HG03039 (cell line): ENCODE measurements around the gene GNAL.
"Not testable (repeated sequence)": the region's sequence is repeated elsewhere in the genome, so short reads cannot be mapped to it uniquely, and the experiment has no call there.

Experiments
- ATAC-seq: cut with Tn5 transposase; IDR thresholded peaks from one replicate; pipeline ENCODE4 v1.9.1; 2021; ENCODE audit warnings: mild to moderate bottlenecking, moderate library complexity; ENCODE audit not compliant: unreplicated experiment

GNAL gene

DNA sequence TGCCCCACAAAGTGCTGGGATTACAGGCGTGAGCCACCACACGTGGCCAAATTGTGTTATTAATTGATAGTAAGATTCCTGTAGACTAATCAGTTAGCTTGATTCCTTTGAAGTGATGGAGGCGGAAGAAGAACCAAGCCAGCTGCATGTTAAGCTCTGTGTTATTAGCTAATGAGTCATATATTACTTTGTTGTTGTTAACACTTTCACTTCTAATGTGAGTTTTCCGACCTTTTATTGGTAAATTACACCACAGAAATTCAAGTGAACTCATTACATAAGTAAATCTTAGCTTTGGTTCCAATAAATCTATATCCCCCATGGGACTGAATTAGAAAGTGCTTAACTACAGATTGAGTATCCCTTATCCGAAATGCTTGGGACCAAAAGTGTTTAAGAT, 182.4 kb downstream of the GNAL start:
- ATAC-seq, result no peak

DNA sequence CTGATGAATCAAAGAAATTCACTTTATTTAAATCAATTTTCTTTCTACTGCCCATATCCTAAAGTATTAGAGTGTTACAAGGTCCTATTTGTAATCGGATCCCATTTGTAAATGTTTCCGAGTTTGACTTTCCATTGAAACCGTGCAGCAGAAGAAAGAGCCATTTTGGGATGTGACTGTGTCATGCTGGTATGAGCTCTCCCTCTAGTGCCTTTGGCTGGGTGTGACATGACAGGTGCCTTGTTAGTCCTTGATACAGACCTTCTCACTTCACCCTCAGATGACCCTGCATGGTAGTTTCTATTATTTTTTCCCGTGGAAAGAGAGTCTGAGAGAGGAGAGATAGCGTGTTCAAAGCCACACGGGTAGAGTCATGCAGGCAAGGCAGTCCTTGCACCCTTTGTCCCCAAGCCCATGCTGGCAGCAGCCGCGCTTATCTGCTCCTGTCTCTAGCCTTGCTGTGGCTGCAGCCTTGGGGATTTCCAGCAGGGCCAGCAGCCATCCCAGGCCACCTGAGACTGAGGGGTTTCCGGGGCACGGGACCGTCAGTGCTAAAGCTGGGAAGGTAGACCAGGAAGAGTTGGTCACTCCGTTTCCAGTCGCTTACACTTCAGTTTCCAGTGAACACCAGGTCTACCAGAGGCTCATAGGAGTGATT, 183.5 kb downstream of the GNAL start:
- ATAC-seq, result no peak

DNA sequence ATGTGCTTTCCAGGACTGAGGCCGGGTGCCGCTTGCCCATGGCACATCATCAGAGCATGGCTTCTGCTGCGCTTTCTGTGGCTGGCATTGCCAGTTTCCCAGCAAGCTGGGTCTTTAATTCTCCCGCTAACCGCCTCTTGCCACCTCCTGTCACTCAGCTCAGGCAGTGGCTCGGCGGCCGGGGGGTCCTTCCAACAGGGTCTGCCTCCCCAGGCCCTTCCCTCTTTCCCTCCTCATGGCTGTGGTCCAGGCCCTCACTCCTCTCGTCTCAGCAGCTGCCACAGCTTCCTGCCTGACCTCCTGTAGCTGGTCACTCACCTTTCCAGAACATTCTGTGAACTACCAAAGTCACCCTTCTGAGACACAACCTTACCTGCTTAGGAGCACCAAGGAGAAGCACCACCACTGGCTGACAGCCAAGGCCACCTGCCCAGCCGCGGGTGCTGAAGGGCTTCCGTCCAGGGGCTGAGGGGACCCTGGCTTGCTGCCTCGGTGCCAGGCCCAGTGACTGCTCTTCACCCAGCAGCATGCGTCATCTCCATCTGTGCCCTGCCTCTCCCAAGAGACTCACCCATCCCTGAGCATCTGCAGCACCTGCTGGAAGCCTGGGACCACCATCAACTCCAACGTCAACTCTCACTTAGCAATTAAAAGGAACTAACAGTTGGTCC, 184.7 kb downstream of the GNAL start:
- ATAC-seq, result no peak

DNA sequence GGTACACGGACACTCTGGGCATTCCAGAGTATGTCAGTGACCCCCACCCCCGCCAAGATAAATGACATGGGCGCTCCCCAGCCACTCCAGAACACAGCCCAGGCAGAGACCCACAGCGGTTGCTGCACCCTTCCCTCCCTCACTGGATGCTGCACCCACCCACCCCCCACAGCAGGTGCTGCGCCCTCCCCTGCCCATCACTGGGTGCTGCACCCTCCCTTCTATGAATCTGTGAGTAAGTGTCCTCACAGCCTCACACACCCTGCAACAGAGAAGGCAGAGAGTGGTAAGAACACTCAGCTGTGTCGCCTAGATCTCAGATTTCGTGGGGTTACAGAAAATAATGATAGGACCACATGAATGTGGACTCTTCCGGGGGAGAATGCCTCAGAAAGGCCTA, 185.6 kb downstream of the GNAL start:
- no peak for ATAC-seq

DNA sequence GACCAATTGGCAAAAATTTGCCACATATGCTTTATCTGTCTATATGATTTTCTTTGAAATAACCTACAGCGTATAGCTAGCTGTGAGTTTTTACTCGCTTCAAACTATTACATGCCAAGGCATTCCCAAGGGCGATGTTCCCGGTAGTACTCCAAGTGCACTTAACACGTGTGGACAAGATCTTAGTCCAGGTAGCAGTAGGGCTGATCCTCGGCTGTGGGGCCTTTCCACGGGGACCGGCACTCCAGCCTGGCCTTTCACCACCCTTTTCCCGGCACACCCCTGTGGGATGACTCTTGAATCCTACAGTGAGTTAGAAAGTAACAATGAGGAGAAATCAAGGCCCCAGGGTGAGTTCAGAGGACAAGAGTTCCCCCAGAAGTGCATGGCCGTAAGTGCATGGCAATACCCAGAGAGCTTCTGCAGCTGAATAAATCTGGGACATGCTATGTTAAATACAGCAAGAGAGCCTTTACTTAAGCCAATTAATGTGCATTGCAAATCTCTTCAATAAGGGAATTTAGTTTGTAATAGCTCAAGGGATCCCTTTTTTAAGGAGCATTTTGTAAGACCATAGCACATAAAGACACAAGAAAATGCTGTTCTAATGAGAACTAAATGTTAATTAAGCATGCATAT, 188.6 kb downstream of the GNAL start:
- ATAC-seq, result no peak

DNA sequence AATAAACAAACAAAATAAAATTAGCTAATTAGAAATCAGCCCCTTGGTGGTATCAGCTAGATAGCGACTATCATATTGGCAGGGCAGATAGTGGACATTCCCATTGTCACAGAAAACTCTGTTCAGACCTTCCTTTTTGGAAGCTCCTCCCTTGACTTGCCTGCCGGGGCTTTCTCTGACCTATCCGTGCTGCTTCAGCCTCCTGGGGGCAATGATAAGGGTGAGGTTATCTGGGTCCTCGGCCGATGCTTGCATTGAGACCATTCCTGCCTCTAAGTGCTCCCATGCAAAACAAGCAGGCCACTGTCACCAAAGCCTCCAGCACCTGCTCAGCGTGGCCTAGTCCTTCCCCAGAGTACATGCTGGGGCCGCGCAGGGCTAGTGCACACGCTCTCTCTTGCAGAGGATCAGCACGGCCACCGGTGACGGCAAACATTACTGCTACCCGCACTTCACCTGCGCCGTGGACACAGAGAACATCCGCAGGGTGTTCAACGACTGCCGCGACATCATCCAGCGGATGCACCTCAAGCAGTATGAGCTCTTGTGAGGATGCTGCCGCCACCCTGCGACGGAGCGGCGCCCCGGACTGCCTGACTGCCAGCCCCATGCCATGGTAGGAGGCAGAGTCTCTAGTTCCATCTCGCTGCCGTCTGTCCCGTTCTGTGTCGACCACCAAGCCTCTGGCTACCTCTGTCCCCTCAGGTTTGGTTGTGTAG, 191.7 kb downstream of the GNAL start:
- no peak for ATAC-seq

DNA sequence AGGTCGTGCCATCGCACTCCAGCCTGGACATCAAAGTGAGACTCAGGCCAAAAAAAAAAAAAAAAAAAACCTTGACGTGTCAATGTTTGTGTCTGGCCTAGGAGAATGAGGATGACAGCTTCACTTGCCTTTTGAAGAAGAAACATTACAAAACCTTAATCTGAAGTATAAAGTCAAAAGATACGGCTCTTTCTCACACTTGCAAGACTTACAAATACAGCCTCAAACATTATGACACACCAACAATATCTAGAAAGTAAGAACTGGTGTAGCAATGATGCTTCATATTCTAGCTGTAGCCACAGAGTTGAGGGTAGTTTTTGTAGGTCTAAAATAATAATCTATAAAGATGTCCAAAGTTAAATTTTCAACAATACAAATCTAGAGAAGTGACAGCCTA, 193.6 kb downstream of the GNAL start:
- no peak for ATAC-seq

DNA sequence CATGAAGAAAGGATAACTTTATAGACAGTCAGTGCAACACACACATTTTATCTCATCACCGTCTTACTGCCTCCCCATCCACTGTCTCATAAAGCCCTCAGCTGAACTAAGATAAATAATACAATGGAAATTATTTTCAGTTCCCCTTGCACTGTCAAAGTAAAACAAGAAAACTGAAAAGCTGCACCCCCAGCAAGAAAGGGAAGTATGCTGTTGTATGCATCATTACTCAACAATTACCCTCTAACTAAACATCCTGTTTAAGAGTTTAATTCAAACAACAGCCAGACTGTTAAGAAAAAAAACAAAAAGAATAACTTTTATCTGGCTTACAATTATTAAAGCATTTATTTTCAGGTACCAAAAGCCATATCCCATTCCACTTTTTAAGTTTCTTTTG, 194.1 kb downstream of the GNAL start:
- no peak for ATAC-seq

DNA sequence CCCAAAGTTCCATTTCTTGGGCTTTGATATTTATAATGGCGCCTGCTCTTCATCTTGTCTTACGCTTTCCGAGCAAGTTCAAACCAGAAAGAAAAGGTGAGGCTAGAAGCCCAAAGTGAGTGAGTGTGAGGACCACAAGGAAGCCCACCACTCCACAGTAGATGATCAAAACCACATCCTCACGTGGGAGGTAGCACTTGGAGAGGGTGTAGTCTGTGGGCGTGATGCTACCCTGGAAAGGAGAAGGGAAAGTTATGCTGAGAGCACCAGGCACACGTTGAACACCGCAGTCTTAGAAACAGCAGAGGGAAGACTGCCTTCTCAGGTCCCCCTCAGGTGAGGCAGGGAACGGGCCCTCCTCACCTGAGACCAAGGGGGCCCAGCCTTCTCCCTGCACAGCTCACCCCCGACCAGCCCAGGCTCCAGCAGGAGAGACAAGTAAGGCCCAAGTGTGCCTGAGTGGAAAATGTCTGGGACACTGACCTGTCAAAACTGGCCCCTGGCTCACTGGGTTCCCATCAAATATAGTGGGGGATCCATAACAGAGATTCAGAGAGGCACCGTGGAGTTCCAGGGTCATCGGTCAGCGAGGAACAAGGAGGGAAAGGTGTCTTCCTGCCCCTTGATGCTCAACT, 195.4 kb downstream of the GNAL start:
- no peak for ATAC-seq

DNA sequence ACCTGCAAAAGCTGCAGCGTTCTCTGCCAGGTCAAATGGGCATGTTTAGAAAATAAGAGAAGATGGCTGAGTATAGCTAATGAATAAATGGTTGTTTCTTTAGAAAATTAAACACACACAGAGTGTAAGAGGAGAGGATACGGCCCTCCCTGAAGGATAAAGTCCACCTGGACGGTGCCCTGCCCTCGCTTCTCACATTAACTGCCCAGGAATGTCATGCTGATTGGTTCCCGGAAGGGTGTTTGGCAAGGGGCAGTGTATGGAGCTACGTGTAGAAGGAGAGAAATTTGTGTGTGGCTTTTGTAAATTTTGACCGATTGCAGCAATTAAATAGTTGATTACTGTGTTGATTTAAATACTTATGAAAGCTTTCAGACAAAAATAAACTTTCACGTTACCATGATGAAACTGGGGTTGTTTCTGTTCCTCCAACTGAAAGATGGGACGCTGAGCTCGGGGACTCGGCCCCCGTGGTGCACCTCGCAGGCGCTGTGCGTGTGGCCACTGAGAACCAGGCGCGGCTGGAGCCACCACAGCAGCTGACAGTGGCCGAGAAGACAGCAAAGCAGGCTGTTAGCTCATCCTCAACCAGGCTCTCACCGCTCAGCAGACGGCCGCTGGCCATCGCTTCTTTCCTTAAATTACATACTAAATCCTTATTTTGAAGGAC, 196.3 kb downstream of the GNAL start:
- ATAC-seq, result no peak

DNA sequence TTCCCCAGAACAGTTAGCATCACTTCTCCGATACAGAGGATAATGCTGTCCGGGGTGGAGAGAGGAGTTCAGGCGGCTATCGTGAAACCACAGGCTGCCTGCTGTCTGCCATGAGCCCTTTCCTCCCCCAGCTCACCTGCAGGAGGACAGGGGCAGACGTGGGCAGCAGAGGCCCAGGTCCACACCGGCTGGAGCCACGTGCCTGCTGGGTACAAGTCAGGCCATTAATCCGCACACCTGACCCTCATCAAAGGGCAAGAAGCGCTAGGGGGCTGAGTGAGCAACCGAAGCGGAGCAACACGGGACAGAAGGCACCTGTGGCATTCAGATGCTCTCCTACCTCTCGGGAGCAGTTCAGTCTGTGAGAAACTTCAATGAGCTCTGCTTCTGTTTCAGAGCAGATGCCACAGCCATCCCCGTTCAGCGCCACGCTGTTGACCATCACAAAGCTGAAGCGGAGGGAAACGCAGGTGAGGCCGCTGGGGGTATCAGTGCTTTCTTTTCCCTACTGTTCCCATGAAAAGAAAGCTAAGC, 197.6 kb downstream of the GNAL start:
- ATAC-seq, result no peak

DNA sequence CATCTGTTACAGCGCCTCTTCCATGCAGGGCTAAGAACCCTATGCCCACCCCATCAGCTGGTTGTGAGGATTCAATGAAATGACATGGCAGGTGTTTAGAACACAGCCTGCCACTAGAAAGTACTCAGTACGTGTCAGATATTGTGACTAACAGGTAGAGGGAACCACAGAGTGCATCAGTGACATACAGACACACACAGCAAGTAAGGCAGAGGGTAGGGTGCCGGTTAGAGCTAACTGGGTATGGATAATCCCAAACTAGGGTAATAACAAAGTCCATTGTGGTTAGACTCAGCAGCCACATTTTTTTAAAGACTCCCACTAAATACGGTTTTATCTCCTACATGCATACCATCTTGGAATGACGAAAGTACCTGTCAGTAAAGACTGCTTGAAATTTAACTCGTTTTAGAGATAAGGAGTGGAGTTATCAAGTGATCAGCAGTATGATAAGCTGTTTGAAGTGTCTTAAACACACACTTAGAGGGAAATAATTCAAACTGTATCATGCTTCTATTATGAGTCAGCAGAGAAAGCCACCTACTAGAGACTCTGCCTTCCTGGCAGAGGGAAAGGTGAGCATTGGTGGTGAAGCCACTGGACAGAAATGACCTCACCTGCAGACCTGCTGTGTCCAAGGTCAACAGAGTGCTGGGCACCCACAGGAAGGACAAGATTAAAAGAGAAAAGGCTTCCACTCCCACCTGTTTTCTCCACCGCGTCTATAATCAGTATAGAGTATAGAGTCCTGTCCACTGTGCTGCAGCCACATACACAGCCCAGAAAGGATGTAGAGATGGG, 198.5 kb downstream of the GNAL start:
- ATAC-seq, result no peak

DNA sequence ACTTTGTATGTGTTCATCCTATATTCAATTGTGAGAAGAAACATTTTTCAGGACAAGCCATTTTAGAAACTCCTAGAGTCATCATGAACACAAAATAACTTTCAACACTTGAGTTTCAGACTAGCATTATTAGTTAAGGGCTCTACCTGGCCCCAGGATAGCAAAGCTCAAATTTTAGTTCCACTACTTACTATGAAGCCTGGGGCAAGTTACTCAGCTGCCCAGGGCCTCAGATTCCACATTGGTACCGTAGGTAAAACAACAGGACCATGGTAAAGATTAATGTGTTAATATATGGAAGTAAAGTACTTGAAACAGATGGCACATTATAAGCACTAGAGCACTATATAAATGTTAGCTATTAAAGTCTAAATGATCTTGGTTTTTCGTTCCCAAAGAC, 199.7 kb downstream of the GNAL start:
- no peak for ATAC-seq

DNA sequence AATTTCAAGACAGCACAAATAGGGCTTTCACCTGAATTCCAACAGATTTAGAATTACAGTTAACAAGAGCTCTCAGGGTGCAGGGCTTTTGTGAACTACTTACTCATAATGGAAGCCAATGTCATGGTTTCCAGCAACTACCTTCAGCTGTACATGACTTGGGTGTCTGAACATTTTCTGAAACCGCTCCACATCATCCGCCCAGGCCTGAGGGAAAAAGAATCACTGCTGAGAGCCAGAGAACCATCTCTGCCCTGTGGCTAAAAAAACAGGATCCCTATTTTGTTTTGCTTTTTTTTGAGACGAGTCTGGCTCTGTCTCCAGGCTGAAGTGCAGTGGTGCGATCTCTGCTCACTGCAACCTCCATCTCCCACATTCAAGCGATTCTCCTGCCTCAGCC, 200.2 kb downstream of the GNAL start:
- ATAC-seq, result no peak

DNA sequence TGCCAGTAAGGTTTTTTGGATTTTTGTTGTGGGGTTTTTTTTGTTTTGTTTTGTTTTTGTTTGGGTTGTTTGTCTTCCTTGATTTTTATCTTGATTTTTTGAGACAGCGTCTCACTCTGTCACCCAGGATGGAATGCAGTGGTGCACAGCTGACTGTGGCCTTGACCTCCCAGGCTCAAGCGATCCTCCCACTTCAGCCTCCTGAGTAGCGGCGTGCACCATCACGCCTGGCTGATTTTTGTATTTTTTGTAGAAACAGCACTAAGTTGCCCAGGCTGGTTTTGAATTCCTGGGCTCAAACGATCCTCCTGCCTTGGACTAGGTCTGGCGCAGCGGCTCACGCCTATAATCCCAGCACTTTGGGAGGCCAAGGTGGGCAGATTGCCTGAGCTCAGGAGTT, 202.7 kb downstream of the GNAL start:
- no peak for ATAC-seq

DNA sequence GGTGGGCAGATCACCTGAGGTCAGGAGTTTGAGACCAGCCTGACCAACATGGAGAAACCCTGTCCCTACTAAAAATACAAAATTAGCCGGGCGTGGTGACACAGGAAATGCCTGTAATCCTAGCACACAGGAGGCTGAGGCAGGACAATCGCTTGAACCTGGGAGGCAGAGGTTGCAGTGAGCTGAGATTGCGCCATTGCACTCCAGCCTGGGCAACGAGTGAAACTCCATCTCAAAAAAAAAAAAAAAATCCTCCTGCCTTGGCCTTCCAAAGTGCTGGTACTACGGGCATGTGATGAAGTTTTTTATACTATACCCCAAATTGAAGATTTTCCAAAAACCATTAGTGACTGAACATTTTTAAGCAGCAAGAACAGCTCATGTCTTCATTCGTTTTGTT, 203.4 kb downstream of the GNAL start:
- not testable (repeated sequence) for ATAC-seq

DNA sequence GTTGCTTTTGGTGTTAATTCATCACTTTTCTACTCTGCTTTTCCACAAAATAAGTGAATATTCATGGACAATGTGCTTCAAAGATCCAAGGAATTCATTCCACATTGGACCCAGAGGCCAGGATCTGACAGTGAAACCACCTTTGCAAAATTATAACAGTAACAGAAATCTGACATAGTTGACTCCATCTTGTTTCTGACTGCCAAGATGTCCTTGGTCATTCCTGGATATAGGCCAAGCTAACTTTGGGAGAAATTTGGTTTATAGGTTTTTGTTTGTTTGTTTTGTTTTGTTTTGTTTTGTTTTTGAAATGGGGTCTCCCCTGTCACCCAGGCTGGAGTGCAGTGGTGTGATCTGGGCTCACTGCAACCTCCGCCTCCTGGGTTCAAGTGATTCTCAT, 208.7 kb downstream of the GNAL start:
- ATAC-seq, result no peak

DNA sequence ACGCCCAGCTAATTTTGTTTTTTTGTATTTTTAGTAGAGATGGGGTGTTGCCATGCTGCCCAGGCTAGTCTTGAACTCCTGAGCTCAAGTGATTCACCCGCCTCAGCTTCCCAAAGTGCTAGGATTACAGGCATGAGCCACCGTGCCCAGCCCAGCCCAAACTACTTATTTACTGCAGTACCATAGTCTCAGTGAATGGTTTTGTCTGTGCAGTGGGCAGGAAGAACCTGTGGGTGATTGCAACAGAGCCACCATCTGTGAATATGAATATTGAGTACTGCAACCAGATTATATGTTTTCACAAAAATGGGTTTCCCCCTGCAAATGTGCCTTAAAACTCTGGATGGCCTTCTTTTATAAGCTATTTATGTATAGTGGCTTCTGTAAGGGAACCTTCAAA, 210.0 kb downstream of the GNAL start:
- no peak for ATAC-seq

DNA sequence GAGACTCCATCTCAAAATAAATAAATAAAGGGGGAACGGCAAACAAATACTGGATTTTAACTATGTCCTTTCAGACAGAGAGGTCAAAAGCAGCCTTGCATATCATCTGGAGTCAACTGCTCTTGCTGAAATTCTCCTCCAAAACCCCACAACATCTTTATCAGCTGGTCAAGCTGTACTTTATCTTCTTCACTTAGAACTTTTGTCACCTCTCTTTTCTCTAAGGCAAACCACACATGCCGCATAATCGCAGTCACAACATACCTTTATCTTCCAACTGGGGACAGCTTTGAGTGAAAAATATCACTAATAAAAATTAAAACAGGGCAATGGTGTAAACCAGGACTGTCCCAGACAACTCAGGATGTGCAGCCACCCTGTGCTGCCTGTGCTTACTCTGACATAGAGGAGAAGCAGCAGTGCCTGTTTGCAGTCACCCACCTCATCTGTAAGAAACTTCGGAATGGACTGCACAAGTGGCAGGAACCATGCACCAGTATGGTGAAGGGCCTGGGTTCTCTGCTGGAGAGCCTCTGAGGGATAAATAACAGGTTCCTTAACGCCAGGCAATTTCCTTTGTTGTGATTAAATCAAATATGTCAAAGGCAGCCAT, 212.9 kb downstream of the GNAL start:
- no peak for ATAC-seq
